Hematopoietic multipotent progenitor cell (in vitro differentiated cells): ENCODE data around the gene SHISAL2A. TPM values are rescaled to one million over a fixed set of nuclear protein-coding genes. Genes with fewer than 3 reads are reported as not detected.
A peak's percentile ranks its signal among the peaks of the same experiment; 100 is the strongest.

Source experiments
- DNase-seq, 3 donors: peaks; one replicate each; pipeline ENCODE4 v3.0.0-alpha.2; 2011 to 2015; ENCODE audit warnings: low read depth in 2 of 3, low spot score in 2 of 3
- total RNA-seq: library from RNA; depleted of rRNA; stranded (reverse); fragments of >200 nt; gene quantifications from one replicate; pipeline ENCODE4 v1.2.3, GENCODE V29; 2012

The SHISAL2A gene
- total RNA-seq, 1 donor: 0.27 TPM

DNA sequence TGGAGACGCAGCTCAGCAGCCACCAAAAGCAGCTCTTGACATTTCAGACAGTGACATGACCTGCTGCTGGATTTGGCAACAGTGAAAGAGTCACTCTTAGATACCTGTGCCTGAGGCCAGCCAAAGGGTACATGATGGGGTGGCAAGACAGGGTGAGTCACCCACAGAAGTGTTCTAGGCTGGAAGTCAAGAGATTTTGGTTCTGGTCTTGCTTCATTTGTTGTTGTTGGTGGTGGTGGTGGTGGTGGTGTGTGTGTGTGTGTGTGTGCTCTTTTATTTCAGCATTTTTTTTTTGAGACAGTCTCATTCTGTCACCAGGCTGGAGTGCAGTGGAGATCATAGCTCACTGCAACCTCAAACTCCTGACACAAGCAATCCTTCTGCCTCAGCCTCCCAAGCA lies 25.8 kb downstream of the SHISAL2A start:
- DNase-seq: no peak

DNA sequence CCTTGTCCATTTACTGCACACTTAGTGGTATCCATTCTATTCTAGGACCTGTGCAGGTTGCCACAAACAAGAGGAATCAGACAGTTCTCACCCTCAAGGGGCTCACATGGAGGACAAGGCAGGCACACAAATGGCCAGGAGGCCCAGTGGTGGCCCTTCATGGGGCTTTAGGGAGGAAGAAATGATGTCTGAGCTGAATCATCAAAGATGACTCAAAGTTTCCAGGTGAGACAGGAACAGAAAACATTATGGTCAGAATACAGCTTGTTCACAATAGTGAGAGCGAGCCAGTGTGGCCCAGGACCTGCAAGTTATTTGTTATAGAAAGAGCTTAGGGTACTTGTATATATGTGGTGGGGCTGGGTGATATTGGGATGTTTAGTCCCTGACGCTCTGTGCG lies 26.4 kb downstream of the SHISAL2A start:
- no peak for DNase-seq

DNA sequence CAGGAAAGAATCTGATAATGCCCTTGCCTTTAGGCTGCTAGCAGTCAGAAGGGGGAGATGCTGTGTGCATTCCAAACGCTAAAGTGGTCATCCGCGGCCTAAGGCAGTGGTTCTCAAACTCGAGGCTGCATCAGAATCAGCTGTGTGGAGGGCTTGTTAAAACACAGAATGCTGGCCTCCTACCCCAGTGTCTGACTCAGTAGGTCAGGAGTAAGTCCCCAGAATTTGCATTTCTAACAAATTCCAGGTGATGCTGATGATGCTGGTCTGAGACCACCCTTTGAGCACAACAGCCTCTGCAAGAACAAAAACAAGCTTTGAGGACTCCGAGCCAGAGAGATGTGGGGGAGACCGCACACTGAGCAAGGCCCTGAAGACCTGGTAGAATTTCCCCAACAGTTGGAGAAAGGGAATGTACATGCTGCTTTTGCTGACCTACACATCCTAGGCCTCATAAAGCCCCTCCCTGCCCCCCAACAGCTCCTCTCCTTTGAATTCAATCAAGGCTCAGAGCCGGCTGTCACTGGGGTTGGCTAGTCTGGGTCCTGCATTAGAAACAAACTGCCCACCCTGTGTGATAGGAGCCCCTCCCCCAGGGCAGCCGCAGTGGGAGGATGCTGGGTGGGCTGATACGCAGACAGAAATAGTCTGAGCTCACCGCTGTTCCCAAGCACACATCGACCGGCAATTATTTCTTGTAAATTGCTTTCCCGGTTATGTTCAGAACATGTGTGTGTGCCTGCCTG lies 27.1 kb downstream of the SHISAL2A start:
- no peak for DNase-seq

DNA sequence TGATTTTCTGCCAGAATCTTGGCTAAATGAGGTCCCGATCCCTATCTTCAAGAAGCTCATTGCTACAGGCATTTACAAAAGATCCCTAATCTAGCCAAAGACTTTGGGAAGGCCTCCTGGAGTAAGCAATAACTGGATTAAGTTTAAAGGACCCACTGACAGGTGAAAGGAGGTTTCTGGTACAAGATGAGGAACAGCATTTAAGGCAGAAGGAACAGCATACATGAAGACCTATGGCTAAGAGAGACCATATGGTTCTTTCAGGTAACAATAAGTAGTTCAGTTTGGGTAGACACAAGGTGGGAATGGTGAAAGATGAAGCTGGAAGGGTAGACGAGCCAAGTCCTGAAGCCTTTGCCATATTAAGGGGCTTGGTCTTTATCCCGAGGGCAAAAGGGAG lies 27.8 kb downstream of the SHISAL2A start:
- no peak for DNase-seq

DNA sequence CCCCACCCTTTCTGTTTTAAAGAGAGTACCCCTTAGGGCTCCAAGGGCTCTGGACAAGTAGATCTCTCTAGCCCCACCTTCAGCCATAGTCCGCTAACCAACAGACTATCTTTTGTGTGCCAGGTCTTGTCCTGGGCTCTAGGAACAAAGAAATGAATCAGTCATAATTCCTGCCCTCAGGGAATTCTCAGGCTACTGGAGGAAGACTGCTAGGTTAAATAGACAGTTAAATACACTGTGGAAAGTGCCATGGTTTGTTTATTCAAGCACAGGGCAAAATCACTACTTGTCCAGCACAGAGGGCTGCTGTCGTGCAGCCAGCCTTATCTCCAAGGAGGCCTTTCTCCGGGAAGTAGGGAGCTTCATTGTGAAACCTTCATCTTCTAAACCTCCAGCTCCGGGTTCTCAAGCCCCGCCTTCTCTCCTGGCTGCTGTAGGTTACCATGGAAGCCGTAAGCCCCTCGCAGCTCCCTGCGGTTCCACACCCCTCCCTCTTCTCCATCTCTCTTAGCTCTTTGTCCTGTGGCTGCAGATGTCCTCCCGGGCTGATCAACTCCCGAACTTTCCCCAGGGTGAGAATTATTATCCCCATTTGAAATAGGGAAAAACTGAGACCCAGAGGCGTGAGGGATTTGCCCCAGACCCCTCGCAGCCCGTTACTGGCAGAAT lies 29.8 kb downstream of the SHISAL2A start:
- DNase-seq: no peak

DNA sequence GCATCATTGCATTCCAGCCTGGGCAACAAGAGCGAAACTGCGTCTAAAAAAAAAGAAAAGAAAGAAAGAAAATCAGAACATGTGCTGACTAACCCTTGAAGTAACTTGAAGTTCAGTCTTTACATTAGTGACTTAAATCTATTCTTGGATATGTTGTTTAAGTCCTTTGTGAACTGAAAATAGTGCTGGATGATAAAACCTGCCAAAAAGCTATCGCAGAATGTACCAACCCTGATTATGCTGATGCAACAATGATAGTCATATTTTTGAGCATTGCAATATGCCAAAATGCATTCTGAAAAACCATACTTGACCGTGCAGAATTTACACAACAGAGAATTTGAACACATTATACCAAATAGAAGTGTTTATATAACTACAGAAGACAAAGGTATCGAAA lies 30.7 kb downstream of the SHISAL2A start:
- no peak for DNase-seq

DNA sequence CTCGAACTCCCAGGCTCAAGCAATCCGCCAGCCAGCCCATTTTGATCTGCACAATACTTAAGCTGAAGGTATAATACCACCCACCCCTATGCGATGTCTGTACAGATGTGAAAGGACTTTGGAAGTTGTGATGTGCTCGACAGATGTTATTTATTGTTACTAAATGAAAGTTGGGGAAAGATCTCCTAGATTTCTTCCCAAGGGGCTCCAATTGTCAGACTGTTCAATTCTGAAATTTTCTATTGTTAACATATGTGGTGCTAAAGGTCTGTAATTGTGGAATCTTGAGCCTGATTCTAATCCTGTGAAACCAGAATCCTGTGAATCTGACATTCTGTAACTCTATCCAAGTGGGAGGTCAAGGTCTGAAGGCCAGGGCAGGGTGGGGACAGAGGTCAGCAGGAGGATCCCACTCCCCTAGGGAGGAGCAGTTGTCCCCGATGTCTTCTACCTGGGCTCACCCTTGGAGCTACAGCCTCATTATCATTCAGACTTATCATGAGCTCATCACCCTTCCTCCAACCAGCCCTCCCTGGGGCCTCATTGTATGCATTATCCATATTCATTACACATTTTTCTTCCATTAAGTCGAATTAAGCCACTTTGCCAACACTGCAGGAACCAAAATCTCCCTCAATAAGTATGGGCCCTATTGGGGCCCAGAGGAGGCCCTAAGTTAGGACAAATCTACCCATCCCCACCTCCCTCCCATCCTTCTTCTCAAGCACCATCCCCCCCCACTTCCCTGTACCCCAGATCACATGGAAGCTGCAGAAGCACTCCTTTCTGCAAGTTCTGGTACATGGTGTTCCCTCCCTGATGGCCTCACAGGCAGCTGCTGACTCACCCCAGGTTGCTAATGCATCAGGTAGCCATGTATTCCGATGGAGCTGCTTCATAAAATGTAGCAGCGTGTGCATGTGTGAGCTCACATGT lies 32.3 kb downstream of the SHISAL2A start:
- DNase-seq: no peak

DNA sequence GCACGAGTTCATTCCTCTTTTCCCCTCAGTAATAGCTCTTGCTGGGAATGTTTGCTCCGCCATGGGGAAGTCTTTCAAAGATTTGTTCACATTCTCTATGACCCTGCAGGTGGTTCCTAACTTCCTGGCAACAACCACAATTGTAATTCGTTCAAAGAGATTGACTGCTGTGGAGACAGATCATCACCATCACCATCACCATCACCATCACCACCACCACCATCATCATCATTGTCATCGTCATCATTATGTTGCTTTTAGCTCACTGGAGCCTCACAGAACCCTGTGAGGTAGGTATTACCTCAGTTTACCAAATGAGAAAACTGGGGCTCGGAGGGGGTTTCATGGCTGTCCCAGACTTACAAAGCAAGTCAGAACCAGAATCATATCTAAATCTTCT lies 34.3 kb downstream of the SHISAL2A start:
- DNase-seq: no peak

DNA sequence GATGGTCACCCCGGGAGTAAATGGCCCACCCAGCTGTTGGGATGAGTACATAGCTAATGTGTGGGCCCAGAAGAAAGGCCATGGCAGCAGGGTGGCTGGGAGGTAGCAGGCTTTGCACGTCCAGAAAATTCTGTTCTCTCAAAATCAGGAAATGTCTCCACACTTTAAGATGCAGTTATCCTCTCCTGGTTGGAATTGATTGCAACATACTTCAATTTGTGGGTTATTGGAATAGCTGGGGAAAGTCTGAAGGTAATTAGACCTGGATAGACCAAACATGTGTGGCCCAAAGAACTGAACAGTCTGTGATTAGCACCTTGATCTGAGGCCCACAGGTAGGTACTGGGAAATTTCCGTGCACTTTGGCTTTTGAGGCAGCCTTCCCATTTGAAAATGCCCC lies 35.0 kb downstream of the SHISAL2A start:
- no peak for DNase-seq

DNA sequence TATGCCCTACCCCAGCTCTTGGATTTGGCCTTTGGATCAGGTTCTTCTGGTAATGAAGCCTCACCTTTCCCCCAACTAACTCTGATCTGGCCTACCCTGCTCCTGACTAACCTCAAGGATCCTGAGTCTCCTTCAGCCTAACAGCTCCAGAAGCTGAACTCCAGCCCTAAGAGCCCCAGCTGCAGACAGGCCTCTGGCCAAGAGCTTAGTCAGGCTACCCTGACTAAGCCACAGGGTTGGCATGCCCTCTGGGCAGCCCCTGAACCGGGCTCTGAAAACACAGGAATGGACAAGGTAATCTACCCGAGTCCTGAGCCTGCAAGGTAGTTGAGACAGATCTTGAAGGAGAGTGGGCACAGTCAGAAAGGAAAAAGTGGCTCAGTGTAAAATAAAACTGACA lies 35.7 kb downstream of the SHISAL2A start:
- DNase-seq: no peak

DNA sequence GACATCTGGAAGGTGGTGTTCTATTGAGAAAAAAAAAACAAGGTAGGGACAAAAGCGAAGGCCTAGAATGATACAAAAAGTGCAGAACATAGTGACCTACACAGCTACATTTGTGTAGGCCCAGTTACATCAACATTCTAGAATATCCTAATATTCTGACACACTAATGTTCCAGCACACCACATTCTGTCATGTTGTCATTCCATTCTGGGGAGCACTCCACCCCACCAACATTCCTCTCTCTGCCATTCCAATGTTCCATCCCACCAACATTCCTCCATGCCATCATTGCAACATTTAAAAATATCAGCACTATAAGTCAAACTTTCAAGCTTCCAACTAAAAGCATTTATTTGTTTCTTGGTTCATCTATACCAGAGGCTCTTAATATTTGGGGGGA lies 36.7 kb downstream of the SHISAL2A start:
- DNase-seq: no peak

DNA sequence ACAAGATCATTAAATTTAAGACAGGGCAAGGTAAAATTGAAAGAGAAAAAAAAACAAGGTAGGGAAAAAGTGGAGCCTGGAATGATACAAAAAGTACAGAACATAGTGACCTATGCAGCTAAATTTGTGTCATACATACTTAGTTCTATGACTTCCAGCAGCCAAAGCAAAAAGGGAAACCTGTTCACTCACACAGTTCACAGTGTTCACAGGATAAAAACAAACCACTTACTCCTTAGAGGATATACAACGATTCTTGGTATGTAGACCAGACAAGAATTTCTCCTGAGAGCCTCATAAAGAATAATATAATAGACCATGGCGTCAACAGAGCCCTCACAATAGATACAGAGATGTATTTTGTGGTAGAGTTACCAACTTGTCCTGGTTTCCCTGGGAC lies 37.6 kb downstream of the SHISAL2A start:
- no peak for DNase-seq

DNA sequence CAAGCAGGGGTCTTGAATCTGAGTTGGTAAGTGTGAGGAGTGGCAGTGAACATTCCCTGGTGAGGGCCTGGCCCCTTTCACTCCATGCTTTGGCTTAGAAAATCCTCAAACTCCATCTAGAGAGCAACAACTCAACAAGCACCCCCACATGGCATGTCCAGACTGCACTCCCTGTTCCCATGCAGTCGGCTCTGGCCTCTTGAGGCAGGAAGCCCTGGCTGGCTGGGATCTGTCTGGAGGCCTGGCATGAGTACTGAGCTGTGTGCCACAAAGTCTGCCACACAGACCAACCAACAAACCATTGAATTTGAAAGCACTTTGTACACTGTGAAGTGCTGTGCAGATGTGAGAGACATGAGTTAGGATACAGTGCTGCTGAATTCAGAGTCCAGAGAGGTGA lies 40.0 kb downstream of the SHISAL2A start:
- no peak for DNase-seq

DNA sequence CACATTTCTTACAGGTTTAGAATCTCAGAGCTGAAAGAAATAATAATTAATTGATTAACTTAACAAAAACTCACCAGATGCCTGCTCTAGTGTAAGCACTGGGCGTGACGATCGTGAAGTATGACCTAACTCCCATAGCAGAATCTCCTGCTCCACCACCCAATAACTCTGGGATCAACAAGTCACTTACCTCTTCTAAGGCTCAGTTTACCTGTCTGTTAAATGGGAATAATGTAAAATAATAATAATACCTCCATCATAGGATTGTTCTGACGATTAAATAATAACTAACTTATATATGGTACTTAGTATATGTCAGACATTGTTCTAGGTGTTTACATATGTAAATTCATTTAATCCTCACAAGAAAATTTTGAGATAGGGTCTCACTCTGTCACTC lies 40.5 kb downstream of the SHISAL2A start:
- DNase-seq: no peak

DNA sequence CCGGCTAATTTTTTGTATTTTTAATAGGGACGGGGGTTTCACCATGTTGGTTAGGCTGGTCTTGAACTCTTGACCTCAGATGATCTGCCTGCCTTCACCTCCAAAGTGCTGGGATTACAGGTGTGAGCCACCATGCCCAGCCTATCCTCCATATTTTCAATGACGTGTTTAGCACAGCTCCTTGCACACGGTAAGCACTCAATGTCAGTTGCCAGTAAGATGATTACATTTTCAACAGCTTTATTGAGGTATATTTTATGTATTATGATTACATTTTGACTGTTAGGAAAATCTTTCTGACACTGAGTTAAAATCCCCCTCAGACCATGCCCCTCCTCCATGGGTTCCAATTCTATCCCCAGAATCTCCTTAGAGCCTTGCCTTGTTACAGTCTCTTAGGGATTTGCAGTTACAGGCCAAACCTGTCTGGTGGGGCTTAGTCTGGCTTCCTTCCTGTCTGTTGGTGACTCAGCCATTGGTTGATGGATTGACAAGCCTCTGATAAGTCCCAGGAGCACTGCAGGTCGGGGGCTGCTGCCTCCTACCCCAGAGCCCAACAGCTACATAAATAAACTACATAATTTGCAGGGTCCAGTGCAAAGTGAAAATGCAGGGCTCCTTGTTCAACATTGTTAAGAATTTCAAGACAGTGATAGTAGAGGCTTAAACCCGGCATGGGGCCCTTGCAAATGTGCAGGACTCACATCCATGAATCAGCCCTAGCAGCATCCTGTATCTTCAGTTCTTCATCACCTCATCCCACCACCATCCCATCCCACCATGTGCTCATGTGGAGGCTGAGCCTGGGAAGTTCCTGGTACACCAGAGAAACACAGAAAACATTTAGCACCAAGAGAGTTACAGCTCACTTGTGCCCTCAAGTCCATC lies 41.8 kb downstream of the SHISAL2A start:
- DNase-seq: peak in 2 of 3 donors; percentile 16 to 29

DNA sequence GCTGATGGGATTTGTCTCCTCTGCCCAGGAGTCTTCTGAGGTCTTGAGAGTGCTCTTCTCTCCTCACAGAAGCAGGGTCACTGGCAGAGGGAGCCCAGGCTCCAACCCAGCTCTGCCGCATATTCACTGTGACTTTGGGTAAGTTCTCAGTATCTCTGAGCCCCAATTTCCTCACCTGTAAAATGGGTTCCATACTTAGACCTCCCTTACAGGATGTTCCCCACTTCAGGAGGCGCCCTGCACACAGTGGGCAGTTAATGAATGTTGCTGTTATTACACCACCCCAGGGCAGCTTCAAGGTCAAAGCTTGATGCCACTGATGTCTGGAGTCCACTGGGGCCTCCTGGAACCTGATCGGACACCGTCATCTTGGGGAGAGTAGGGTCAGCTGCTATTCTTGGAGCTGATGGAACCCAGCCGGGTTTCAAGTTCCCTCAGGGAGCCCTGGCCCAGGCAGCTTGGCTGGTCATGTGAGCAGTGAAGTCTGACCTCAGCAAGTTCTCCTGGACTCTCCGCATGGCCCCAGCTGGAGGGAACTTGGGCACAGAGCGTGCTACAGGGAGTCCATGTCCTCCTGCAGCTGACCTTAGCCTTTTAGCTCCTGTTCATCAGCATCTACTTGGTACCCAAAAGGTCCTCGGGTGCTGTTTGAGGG lies 43.4 kb downstream of the SHISAL2A start:
- DNase-seq: no peak

DNA sequence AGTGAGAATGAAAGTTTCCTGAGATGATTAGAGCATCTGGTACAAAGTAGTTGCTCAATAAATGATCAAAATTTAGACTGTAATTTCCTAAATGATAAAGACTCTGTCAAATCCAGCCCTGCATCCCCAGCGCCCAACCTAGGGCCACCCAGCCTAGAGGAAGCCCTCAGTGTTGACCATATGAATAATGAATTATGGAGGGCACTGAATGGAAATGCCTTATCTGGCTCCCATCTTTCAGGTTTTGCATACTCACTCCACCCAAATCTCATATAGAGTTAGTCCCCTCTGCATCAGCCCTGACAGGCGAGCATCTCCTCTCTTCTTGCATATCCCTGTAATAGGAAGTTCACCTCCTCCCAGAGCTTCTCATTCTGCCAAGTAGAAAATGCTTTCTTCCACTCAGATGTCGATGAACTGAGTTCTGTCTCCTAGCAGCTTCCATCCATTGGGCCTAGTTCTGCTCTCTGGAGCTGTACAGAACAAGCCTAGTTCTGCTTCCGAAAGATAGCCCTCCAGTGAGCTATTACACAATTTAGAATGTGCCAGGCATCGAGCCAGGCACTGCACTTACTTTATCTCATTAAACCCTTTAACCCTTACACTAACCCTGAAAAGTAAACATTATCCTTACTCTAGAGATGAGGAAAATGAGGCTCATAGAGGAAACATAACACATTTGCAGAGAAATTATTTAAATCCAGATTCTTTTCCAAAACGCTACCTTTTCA lies 44.3 kb downstream of the SHISAL2A start:
- DNase-seq: peak in 1 of 3 donors; percentile 8

DNA sequence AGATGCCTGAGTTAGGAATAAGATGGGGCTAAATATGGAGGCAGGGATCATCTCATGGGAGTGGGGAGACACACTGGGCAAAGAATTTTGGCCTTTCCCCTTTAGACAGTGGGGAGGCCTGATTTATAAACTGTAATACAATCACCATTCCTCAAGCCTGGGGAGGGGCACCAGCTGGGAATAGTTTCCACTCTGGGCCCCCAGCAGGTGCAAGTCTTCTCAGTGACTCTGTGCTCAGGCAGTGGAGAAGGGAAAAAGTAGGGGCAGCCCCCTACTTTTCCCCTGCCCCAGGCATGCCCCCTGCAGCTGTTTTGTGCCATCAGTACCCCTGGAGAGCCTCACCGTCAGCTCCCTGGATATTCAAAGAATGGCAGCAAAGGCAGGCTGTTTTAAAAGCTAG lies 46.1 kb downstream of the SHISAL2A start:
- DNase-seq: no peak

DNA sequence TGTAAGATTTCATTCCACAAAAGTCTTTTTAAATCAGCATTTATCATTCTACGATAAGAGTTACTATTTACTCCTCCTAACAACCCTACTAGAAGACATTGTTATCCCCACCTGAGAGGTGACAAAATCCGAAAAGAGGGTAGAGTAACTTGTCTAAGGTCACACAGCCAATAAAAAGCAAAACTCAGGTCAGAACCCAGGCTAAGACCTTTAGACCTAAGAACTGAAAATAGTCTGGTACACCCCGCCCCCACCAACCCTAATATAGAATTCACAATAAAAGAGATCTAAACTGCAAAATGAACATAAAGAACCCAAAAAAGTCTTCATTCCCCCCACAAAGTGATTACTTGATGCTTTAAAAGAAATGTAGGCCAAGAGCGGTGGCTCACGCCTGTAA lies 46.5 kb downstream of the SHISAL2A start:
- DNase-seq: no peak
